Measurements from ENCODE around the gene KLF12.

KLF12 gene

GRCh38 chr13:74134221-74134776 lies at the start of gene KLF12:
Gene KLF12, minus strand, starts transcription at chr13:74134404.
- DNase-seq = peak; percentile 87

DNA sequence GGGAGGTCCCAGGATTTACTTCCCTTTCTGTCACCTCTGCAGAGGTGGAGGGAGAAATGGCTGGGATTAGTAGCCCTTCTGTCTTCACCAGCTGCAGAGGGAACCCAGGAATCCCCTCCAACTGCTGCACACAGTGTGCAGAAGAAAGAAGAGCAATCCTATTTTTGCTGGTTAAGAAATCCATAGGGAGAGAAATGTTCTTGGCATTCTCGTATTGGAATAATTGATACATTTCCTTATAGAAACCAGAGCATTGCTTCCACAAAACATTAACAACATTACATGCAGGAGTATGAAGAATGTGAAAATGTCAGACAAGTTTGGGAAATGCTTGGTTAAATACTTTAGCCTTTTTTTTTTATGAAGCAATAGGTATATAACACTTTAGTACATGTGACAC lies 48.3 kb upstream of the KLF12 start:
- no peak for DNase-seq

DNA sequence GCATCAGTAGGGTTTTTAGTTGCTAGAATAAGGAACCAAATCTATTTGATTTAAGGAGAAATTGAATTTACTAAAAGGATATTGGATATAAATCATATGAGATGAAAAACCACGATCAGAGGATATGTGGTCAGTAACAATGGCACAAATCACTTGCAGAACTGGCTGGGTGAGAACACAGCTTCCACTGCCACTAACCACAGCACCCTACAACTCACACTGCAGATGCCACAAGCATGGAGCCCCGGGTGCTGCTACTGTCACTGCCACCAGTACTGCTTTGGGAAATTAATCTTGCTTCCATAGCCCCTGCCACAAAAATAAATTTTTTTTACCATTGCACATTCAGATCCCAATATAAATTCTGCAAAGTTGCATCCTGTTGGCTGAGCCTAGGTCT lies 40.6 kb upstream of the KLF12 start:
- no peak for DNase-seq

GRCh38 chr13:74173822-74174221 lies 39.6 kb upstream of the KLF12 start:
- DNase-seq = no peak

- no peak for DNase-seq
Observed at GRCh38 chr13:74171641-74172040, 37.4 kb upstream of the KLF12 start.

GRCh38 chr13:74169676-74170075 lies 35.5 kb upstream of the KLF12 start:
- DNase-seq = no peak

- DNase-seq = no peak
Observed at GRCh38 chr13:74168263-74168675, 34.1 kb upstream of the KLF12 start.

DNA sequence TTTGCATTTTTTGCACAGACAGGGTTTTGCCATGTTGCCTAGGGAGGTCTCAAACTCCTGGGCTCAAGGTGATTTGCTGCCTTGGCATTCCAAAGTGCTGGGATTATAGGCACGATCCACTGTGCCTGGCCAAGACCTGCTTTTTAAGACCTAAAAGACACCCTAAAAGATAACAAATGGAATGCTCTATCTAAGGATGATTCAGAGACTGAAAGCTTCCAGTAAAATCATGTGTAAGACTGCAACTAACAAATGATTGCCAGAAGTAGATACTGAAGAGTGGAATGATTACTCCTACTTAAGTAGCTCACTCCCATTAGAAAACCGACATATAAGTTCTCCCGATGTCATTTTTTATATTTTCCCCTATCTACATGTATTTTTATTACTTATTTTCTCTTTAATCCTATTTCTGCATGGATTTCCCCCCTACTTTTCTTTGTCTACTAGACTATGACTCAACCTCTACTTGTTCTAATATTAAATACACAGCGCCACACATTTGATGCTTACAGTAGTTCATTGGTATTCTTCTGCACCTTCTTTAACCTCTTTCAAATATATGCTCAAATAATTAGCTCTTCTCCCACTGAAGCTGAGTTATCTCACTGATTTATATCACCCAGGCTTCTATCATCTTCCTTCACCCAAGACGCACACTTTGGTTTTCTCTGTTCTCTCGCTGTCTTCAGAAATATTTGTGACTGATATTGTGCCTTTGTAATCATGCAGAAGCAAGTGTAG lies 32.2 kb upstream of the KLF12 start:
- DNase-seq = no peak

DNA sequence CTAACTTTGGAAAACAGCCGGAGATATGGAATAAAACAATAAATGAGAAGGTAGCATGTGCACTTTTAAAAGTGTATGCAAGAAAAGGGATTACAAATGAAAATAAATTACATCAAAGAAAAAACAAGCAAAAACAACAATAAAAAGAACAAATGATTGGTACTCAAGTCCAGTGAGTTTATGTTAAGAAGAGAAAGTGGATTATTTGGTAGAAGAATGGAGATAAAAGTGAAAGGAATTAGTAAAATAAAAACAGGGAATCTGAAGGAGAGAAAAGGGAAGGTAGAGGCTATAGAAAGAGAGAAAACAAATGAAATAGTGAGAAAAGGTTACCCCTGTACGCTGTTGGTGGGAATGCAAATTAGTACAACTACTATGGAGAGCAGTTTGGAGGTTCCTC lies 28.6 kb upstream of the KLF12 start:
- no peak for DNase-seq

- DNase-seq = no peak
Observed at GRCh38 chr13:74162135-74162534, 27.9 kb upstream of the KLF12 start.

- DNase-seq = no peak
Observed at GRCh38 chr13:74158571-74159352, 24.6 kb upstream of the KLF12 start.

- no peak for DNase-seq
Observed at GRCh38 chr13:74158028-74158427, 23.8 kb upstream of the KLF12 start.

- no peak for DNase-seq
Observed at GRCh38 chr13:74154981-74155380, 20.8 kb upstream of the KLF12 start.

DNA sequence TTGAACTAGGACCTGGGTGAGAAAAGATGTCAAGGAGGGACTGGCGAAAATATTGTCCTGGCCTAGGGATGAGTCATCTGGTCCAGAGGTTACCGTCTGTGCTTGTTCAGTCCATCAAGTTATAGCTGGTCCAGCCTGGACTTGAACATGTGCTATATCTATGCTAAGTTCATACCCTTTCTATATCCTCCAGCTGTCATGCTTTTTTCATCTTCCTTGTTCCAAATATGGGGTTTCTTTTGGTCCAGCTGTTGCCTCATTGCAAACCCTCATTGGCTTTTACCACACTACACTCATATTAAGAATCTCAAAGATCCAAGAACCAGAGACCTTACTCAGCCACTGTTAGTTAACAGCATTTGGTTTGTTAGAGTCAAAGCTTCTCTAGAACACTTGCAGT lies 19.1 kb upstream of the KLF12 start:
- DNase-seq = no peak

DNA sequence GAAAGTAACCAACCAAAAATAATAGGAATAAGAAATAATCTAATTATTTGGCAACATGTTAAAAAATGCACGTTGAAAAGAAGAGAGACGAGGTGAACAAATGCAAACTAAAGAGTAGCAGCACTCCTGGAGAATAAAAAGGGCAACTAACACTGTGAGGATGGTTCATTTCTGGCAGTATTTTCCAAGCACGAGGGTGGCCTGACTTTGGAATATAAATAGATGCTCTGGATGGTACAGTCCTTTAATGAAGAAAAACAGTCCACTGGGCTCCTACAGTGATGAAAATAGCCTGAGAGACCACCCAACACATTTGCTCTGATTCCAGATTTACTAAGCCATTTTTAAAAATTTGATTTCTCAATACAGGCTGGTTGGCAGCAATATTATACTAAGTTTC lies 17.7 kb upstream of the KLF12 start:
- DNase-seq = no peak

DNA sequence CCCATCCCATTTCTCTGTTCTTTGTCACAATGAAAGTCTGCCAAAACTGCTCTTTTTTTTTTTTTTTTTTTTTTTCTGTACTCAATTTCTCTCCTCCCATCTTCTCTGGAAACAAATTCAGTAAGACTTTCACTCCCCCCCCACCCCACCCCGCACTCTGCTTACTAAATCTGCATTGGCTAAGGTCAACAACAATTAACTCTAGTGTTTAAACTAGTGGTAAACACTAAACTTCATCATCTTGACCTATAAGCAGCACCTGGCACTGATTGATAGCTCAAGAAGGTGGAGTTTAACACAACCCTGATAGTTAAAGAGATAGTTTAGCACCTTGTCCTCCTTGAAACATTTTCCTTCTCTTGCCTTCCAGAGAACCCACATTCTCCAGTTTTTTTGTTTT lies 14.1 kb upstream of the KLF12 start:
- no peak for DNase-seq

GRCh38 chr13:74145249-74145975 lies 11.2 kb upstream of the KLF12 start:
- DNase-seq = no peak

GRCh38 chr13:74144269-74144668 lies 10.1 kb upstream of the KLF12 start:
- no peak for DNase-seq

DNA sequence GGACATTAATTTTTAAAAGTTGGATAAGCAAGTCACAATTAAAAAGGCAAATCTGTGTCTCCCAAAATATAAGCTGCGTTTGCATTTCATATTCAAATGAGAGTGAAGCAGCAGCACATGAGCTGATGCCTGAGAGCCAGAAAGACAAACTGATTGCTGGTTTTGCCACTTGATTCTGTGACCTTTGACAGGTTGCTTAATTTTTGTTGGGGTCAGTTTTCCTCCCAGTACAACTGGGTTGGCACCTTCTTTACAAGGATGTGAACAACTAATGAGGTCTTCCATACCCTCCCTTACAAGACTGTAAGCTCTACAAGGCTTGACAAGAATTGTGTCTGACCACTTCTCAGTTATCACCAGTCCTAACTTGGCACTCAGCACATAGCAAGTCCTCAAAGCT lies 8.1 kb upstream of the KLF12 start:
- DNase-seq = no peak

DNA sequence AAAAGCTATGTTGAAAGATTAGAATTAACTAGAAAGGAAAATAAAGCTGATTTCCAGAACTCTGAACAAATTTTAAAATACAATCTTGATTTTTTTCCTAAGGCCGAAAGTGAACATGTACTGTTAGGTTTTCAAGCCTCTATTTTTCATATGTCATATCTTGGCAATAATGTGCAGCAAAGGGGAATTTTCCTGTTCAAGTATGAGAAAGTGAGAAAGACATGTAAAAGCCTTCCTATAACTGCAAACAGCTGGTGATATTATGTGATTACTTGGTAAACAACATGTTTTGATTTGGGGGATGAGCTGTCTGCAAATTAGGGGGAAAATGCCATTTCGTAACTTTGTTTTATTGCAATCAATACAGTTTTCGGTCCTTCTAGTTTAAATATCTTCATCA lies 4.0 kb upstream of the KLF12 start:
- DNase-seq = no peak

- DNase-seq = peak; percentile 72
Observed at GRCh38 chr13:74136084-74136658, 2.0 kb upstream of the KLF12 start.

DNA sequence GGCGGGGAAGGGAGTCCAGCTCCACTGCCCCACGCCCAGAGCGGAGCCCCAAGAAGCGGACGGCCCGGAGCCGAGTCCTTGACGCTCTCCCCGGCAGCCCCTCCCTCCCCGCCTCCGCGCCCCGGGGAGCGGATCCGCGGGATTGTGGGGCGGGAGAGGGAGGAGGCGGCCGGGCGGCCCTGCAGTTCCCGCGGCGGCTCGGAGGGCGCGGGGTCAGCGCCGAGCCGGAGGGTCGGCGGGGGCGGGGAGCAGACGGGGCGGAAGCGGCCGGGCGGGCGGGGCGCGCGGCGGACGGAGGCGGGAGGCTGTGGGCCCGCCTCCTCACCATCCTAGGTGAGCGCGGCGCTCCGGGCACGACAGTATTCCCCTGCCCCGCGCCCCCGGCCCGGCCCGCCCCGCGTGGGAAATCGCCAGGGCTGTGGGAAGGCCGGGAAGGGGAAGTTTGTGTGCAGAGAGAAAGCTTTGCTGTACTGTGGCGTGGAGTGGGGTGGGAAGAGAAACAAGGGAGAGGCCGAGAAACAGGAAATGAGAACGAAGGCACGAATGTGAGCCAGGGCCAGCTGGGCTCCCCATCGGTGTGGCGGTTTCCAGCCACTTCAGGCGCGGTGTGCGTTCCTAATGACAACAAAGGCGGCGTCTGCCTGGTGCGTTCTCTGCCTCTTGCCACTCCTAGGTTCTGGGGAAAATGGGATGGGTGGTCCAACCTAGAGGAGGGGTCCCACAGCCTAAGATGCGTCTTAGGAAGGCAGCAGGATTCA lies 1.3 kb upstream of the KLF12 start:
- DNase-seq = peak; percentile 72

Data from NCI-H1417 treated with DMSO at 0.1 percent for 48 hours (cell line).